ENCODE results near the gene MACF1. TPM values are rescaled to one million over a fixed set of nuclear protein-coding genes. Genes with fewer than 3 reads are reported as not detected.
A peak's percentile ranks its signal among the peaks of the same experiment; 100 is the strongest.

MACF1 gene
- total RNA-seq, 1 experiment from 2014 or later = 190 TPM

DNA sequence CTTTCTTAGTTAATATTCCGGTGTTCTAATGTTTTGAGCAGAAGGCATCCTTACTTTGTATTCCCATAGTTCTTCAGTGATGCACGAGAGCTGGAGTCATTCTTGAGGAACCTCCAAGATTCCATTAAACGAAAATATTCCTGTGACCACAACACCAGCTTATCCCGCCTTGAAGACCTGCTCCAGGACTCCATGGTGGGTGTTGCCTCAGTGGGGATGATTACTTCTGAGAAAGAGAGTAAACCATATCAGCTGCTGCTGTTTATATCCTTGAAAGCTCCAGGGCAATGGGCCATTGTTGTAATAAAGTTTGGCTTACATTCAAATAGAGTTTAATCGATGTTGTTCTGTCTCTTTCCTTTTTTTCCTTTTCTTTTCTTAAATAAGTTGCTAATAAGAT, 93.1 kb downstream of the MACF1 start:
- Histone ChIP-seq H3K4me1 (ENCODE audit: insufficient read depth, low read length) (no peaks in the 10 kb centered on the region), H2BK12ac (ENCODE audit: insufficient read length, low read depth, low read length) (no peak overlapping the region), H2BK5ac (ENCODE audit: insufficient read length, low read length) (no peak overlapping the region), H3K79me2 (ENCODE audit: insufficient read depth, low read length) (no peaks in the 10 kb centered on the region), H3K27me3 (ENCODE audit: insufficient read depth, low read length) (no peaks in the 10 kb centered on the region), H3K18ac (ENCODE audit: insufficient read length, low read depth, low read length) (no peak overlapping the region), H3K27ac (ENCODE audit: insufficient read length, low read depth, low read length) (no peak overlapping the region), H3K79me1 (ENCODE audit: insufficient read depth, low read depth, low read length, poor library complexity, severe bottlenecking) (no peaks in the 10 kb centered on the region), H3K56ac (ENCODE audit: insufficient read length, low read depth, low read length) (no peak overlapping the region), H2BK20ac (ENCODE audit: low read depth, low read length, poor library complexity, severe bottlenecking) (no peak overlapping the region), H3K23me2 (ENCODE audit: insufficient read length, low read depth, low read length, poor library complexity, severe bottlenecking) (no peaks in the 10 kb centered on the region), H3K4me2 (ENCODE audit: insufficient read depth, insufficient read length, low read length) (no peak overlapping the region), H2BK120ac (ENCODE audit: low read depth, low read length, poor library complexity, severe bottlenecking) (no peak overlapping the region), H3K23ac (ENCODE audit: insufficient read length, low read depth, low read length) (no peak overlapping the region), H3K4ac (ENCODE audit: low read depth, low read length) (no peak overlapping the region), H4K5ac (ENCODE audit: insufficient read length, low read depth, low read length) (no peak overlapping the region), H4K20me1 (ENCODE audit: control insufficient read depth, insufficient read depth, insufficient read length) (no peaks in the 10 kb centered on the region), H3K9ac (ENCODE audit: extremely low read depth, insufficient read length, low read length) (no peak overlapping the region), H4K91ac (ENCODE audit: insufficient read length, low read depth, low read length) (no peak overlapping the region), H2AFZ (ENCODE audit: low read length) (no peak overlapping the region), H4K8ac (replicated peaks; ENCODE audit: insufficient read length, low read depth, low read length) (no peak overlapping the region), H3K14ac (ENCODE audit: insufficient read depth, low read length) (no peak overlapping the region), H2BK15ac (ENCODE audit: low read depth, low read length) (no peak overlapping the region), H3K9me3 (ENCODE audit: control insufficient read depth, low read depth, low read length) (no peaks in the 10 kb centered on the region), H3T11ph (ENCODE audit: low read length) (no peak overlapping the region), H2AK5ac (ENCODE audit: insufficient read length, low read length) (no peak overlapping the region)
- H3K27ac Mint-ChIP-seq = peak overlapping the region in 1 of 3 experiments; percentile 33; a peak in 1 of 7 replicates
- no peak overlapping the region for H3K4me3 Mint-ChIP-seq
- H3K27me3 Mint-ChIP-seq (ENCODE audit: low read depth) = no peaks in the 10 kb centered on the region
- no peak for DNase-seq
- no peaks in the 10 kb centered on the region for H3K9me3 Mint-ChIP-seq
- no peaks in the 10 kb centered on the region for H3K4me1 Mint-ChIP-seq
- H3K36me3 Mint-ChIP-seq (ENCODE audit: insufficient read depth in 1 of 3, low read depth in 3 of 3) = peaks cover 53 to 89% (median 86%) of the 10 kb centered on the region in 3 experiments
- TF ChIP-seq, protein P1, sequence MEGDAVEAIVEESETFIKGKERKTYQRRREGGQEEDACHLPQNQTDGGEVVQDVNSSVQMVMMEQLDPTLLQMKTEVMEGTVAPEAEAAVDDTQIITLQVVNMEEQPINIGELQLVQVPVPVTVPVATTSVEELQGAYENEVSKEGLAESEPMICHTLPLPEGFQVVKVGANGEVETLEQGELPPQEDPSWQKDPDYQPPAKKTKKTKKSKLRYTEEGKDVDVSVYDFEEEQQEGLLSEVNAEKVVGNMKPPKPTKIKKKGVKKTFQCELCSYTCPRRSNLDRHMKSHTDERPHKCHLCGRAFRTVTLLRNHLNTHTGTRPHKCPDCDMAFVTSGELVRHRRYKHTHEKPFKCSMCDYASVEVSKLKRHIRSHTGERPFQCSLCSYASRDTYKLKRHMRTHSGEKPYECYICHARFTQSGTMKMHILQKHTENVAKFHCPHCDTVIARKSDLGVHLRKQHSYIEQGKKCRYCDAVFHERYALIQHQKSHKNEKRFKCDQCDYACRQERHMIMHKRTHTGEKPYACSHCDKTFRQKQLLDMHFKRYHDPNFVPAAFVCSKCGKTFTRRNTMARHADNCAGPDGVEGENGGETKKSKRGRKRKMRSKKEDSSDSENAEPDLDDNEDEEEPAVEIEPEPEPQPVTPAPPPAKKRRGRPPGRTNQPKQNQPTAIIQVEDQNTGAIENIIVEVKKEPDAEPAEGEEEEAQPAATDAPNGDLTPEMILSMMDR (conservative IDR thresholded peaks at IDR 0.05) = no peak
- WGBS (ENCODE audit: extremely low coverage, insufficient read length, low lambda C conversion rate) = no CpG with 5 or more reads among the region's 5 CpGs
